Cerebellar nuclear complex (tissue), 1 donor: ENCODE measurements around the gene SPATA31C1.
"Not testable (repeated sequence)": the region's sequence is repeated elsewhere in the genome, so short reads cannot be mapped to it uniquely, and the experiment has no call there.

Experiments used
- DNase-seq, 2 experiments: peaks; one replicate each; lab custom pipeline; 2025; lab: John Stamatoyannopoulos, UW

The SPATA31C1 gene

DNA sequence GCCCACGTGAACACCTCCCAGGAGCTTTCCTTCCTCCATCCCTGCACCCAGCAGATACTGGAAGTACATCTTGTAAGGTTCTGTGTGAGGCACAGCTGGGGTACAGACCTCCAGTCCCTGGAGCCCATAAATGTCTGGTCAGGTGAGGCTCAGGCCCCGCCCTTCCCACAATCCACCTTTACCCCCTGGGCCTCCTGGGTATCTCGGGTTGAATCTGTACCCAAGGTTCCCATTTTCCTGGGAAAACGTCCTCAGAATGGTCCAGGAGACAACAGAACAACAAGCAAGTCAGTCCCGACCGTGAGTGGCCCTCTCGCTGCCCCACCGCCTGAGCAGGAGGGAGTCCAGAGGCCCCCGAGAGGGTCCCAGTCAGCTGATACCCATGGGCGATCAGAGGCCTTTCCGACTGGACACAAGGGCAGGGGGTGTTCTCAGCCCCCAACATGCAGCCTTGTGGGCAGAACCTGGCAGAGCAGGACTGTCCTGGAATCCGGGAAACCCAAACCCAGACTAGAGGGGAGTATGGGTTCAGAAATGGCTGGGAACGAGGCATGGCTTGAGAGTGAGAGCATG, 30.7 kb upstream of the SPATA31C1 start:
- DNase-seq: no peak

DNA sequence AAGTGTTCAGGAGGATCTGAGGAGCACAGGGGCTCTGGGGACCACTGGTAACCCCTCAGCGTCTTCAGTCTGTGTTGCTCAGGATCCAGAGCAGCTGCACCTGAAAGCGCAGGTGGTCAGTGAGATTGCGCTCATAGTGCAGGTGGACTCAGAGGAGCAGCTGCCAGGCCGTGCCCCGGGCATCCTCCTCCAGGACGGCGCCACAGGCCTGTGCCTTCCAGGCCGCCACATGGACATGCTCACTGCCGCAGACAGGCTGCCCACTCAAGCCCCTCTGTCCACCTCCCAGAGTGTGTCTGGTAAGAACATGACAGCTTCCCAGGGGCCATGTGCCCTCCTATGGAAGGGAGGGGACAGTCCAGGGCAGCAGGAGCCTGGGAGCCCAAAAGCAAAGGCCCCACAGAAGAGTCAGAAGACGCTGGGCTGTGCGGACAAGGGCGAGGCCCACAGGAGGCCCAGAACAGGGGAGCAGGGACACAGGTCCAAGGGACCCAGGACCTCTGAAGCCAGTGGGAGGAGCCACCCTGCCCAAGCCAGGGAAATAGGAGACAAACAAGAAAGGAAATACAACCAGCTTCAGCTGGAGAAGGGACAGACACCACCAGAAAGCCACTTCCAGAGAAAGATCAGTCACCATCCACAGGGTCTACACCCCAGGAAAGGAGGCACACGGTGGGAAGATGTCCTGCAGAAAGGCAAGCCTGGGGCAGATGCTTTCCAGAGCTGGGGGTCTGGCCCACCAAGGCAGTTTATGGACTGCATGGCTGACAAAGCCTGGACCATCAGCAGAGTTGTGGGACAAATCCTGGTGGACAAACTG, 29.9 kb upstream of the SPATA31C1 start:
- DNase-seq: no peak

DNA sequence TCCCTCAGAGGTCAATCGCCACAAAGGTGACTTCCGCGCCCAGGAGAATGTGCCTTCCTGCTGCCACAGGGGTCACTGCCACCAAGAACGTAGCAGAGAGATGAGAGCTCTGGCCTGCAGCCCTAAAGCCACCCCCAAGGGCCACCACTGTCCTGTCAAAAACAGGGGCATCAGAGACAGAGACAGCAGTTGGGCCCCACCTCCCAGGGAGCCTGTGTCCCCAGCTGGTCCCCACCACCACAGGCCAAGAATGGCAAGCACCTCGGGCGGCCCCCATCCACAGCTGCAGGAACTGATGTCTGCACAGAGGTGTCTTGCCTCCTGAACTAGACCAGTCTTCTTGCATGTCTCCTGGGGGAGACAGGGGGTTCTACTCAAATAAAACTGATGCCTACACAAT, 29.3 kb upstream of the SPATA31C1 start:
- DNase-seq: no peak

DNA sequence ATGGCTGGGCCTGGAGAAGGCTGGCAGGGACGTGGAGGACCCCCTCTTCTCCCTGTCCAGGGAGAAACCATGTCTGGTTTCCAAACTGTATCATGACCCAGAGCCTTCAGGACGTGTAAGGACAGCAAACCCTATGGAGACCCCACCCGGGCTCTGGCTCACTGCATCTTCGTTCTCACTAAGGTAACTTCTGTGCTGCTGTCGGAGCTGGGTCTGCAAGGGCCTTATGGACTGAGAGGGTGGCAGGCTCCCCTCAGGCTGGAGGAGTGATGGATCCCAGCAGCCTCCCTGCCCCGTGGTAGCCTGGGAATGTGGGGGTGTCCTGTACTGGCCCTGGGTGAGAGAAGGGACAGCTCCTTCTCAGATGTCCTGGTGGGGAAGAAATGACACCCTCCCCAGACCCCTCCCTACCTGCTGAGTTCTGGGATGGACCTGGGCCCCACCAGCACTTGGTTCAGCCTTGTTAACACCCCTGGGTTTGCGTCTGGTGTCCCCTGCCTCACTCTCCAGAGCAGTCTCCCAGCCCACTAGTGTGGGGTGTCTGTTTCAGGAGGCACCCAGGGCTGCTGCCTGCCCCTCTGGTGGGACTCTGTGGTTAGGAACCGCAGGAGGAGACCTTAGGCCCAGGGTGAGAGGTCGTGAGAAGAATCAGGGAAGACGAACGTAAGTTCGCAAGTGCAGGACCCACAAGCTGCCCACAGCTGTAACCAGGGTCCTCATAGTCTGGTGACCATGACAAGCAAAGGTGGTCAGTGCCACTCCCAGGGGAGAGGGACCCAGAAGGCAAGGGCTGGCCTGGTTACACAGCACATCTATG, 28.5 kb upstream of the SPATA31C1 start:
- DNase-seq: no peak

DNA sequence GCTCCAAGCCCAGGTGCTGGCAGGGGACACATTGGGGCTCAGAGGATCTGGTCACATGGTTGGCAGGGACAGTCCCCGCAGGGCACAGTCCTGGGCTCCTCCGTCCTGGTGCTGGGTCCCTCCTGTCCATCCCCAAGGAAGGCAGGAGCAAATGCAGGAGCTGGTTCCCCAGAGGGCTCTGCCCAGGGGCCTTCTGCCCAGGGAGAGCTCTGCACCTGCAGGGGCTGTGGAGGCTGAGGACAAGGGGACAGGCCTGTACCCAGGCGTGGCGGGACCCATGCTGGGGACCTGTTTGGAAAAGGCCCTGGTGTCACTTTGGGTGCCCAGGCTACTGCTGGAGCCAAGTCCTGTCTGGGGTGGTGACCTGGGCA, 27.9 kb upstream of the SPATA31C1 start:
- no peak for DNase-seq

DNA sequence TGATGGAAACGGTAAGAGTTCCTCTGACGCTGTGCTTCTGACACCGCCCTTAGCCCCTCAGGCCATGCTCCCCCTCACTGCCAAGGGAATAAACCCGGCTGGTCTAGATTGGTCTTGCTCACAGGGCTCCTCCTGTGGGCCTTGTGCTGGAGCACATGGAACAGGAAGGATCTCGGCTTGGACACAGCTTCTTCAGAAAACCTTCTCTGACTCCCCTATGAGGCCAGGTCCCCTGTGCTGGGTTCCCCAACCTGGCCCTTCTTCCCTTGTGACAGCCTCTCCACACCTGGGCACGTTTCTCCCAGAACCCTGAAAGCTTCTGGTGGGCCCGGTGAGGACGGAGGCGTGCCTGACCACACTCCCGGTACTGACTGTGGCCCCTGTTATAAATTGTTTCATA, 26.9 kb upstream of the SPATA31C1 start:
- no peak for DNase-seq

DNA sequence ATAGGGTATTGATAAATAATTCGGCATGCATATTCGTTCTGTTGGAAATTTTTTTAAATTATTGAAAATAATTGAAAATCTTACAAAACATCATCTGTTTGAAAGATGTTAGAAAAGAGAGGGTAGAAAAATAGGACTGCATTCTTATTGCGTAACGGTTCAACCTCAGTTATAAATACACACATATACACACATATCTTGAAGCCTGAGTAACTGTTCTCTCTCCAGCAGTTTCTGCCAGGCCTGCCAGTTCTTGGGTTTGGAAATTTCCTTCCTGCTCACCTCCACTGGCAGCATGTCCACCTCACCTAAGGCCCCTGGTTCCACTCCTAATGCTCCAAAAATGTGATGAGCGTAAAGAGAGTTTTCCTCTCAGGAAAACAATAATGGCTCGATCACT, 26.0 kb upstream of the SPATA31C1 start:
- no peak for DNase-seq

DNA sequence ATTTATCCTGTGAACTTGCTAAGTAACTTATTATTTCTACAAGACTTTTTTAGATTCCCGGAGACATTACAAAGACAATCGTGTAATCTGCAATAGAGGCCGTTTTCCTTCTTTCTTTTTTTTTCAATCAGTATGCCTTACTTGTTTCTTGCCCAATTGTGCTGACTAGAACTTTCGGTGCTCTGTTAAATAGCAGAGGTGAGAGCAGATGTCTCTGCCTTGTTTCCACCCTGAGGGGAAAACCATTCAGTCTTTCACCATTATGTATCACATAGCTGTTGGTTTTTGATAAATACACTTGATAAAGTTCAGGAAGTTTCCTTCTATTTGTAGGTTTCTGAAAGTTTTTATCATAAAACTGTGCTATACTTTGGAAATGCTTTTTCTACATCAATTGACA, 24.8 kb upstream of the SPATA31C1 start:
- DNase-seq: no peak

DNA sequence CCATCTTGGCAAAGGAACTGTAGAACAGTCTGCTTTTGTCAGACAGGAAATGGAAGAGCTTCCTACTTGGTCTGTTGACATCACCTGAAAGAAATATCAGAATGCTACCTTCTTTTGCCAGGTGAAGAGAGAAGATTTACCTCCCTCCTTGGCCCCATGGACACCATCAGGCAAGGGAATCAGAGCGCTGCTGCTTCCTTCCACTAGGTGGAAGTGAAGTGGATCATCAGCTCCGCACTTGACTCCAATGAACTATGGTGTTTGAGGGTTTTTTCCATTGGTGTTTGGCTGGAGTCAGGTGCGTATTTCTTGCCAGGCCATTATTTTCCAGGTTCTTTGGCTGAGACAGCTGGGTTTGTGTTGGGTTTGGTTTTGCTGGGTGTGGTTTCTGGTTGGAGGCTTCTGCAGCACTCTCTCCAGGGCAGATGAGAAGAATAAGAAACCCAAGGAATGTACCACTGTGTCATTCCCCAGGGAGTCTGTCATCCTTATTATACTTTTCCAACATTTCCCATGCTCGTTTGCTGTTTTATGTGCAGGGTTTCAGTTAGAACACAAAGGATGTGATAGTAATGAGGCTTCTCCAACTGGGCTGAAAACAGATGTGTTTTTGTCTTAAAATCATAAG, 22.6 kb upstream of the SPATA31C1 start:
- no peak for DNase-seq

DNA sequence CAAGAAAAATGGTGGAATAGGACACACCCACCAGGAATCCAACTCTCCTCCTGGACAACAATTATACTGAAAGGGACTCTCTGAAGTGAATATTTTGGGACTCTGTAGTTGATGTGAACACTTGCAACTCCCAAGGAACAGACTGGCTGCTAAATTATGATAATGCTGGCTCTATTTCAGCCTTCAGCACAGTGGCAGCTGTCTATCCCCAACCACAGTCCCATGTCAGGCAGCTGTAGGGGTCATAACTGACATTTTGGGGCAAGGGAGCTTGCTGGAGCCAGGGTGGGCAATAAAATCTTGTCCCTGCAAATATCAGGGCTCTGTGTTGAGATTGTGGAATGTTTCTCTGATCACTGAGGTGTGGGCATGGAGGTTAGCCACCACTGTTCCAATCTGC, 20.9 kb upstream of the SPATA31C1 start:
- no peak for DNase-seq

DNA sequence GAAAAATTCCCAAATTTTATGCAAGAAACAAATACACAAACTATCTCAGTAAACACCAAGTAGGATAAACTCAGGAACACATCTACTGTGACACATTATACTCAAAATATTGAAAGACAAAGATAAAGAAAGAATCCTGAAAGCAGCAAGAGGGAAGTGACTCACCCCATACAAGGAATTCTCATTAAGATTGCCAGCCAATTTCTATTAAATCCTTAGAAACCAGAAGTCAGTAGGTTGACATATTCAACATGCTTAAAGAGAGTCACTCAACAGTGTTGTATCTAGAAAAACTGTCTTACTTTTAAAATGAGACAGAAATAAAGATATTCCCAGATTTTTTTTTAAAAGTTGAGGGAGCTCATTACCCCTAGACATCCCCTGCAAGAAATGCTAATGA, 19.6 kb upstream of the SPATA31C1 start:
- DNase-seq: no peak

DNA sequence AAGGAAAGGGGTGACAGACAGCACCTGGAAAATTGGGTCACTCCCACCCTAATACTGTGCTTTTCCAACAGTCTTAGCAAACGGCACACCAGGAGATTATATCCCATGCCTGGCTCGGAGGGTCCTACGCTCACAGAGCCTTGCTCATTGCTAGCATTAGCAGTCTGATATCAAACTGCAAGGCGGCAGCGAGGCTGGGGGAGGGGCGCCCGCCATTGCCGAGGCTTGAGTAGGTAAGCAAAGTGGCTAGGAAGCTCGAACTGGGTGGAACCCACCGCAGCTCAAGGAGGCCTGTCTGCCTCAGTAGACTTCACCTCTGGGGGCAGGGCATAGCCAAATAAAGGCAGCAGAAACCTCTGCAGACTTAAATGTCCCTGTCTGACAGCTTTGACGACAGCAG, 15.4 kb upstream of the SPATA31C1 start:
- DNase-seq: not testable (repeated sequence)

DNA sequence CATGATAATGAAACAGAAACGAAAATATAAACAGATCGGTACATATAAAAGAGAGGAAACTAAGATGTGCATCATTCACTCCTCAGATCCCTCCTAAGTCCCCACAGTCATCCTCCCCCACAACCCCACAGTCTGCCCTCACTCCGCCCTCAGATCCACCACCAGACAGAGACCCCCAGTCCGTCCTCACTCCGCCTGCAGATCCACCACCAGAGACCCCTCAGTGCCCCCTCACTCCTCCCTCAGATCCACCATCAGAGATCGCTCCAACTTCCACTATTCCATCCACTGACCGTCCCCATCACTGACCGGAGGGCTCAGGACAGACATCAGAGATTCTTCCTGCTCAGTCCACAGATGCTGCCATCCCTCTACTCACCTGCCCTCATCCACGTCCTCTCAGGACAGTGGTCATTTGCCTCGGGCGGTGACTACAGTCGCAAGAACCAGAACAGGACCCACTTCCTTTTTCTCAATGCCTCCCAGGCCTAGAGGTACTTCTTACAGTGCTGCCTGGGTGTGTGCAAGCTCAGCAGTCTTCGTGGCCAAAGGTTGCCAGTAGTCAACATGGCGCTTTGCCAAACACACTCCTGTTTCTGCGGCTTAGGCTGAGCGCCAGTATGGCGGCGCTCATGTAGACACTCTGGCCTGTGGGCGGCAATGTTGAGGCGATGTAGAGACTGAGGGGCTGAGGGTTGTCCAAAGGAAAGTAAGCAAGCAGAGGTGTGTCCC, 8.3 kb upstream of the SPATA31C1 start:
- DNase-seq: no peak

DNA sequence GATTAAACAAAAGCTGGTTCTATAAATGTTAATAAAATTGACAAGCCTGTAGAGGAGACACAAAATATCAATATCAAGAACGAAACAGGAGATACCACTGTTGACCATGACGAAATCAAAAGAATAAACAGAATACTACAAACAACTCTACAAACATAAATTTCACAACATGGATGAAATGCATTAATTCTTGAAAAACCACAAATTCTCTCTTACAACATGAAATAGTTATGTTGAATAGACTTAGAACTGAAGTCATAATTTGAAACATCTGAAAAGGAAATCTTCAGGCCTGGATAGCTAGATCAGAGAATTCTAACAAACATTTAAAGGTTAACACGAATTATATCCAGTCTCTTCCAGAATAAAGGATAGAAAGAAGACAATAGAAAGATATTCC, 6.9 kb upstream of the SPATA31C1 start:
- no peak for DNase-seq

DNA sequence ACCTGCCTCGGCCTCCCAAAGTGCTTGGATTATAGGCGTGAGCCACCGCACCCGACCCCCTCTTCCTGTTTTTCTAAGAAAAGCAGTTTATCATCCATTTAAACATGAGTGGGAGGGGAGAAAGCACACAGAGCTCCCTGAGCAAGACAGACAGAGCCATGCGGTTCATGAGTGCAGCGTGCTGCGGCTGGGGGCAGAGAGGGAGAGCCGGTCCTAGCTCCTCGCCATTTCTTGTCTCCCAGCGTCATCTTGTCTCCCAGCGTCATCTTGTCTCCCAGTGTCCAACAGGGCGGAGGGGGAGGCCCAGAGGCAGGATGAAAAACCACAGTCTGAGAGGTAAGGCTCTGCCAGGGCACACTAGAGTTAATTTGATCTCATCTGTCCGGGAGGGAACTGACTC, 1.3 kb downstream of the SPATA31C1 start:
- not testable (repeated sequence) for DNase-seq

DNA sequence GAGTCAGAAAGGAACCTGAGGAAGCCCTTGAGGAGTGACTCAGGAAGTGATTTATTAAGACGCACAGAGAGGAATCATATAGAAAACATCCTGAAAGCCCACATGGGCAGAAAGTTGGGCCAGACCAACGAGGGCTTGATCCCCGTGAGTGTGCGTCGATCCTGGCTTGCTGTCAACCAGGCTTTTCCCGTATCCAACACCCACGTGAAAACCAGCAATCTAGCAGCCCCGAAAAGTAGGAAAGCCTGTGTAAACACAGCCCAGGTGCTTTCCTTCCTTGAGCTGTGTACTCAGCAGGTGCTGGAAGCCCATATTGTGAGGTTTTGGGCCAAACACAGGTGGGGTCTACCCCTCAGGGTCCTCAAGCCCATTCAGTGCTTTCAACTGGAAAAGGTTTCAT, 3.8 kb downstream of the SPATA31C1 start:
- DNase-seq: not testable (repeated sequence)

DNA sequence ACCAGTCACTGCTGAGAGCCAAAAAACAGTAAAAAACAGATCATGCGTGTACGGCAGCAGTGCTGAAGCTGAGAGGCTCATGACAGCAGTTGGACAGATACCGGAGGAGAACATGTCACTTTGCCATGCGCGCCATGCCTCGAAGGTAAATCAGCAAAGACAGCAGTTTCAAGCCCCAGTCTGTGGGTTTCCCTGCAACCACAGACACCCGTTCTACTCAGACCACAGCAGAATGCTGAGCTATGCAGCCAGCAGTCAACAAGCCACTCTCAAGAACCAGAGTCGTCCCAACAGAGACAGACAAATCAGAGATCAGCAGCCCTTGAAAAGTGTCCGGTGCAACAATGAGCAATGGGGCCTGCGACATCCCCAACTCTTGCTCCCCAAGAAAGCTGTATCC, 5.2 kb downstream of the SPATA31C1 start:
- DNase-seq: not testable (repeated sequence)

DNA sequence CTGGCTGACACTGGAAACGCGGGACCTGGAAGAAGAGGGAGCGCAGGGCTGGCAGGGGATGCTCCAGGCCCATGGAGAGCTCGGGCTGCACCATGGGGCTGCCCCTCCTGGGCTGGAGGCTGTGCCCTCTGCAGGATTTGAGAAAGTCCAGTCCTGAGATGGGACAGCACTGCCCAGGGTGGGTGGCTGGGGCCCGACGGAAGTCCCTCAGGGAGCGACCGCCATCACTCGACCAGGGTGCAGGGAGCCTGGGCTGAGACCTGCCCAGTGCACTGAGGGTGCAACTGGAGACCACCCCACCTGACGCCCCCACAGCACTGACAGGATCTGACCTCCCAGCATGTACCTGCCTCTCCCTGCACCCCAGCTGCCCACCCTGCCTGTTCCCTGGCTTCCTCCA, 7.1 kb downstream of the SPATA31C1 start:
- not testable (repeated sequence) for DNase-seq

DNA sequence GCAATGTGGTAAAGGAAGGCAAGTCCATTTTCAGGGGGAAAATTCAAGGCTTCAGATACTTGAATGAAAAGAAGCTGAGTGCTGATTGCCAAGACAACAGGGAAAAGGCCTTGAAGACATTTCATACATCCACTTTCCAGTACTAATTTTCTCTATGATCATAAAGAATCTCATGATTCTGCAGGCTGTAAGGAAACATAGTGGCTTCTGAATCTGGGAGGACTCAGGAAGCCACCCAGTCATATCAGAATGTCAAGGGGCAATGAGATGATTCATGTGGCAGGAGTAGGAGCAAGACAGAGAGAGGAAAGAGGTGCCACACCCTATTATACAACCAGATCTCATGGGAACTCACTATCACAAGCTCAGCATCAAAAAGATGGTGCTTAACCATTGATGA, 11.4 kb downstream of the SPATA31C1 start:
- not testable (repeated sequence) for DNase-seq

DNA sequence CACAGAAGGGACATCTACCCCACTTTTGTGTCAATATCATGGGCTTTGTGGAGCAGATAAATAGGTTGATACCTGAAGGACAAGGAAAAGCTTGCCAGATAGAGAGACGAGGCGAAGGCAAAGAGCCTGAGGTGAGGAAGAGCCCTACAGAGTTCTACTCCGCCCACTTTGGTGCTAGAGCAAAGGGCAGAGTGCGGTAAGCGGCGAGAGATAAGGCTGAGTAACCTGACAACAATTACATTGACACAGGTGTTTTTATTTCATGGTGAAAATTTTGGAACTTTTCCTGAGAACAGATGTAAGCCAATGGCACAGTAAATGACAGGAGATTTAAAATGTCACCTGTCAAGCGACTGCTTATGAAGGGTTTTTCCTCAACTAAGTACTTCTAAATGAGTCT, 16.7 kb downstream of the SPATA31C1 start:
- not testable (repeated sequence) for DNase-seq

DNA sequence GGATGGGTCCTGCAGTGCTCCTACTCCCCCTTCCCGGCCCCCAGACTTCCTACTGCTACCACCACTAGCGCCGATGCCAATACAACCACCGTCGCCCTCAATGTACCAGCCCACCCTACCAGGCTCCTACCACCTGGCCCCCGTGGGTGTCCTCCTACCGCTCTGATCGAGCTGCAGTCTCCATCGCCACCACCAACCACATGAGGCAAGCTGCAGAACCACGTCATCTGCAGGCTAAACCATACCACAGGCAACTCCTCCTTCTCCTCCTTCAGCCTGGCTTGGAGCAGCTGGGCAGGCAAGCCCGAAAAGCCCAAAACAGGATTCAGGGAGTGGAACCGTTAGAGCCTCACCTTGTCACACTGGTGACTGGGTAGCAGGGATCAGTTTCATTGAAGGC, 19.6 kb downstream of the SPATA31C1 start:
- DNase-seq: not testable (repeated sequence)

DNA sequence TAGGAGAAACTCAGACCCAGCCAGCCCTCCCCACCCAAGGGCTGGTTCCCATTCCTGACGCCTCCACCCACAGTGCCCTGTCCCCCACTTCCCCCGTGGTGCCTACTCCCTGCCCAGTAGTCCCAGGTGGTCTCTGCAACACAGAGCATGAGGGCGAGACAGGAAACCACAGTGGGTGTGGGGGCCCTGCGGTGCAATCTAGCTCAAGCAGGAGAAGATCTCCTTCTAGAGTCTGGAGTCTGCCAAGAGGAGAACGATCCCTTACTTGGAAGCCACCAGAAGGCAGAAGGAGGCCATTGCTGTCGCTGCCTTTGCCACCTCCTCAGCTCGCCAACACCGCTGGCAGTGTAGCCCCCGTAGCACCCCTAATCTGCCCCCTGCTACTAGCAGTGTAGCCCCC, 20.2 kb downstream of the SPATA31C1 start:
- not testable (repeated sequence) for DNase-seq
